KMS-11 (cell line): Measurements from ENCODE around the gene CIB4.

Source experiments
- H2AFZ ChIP-seq: fragments of 200-600 bp; sonication (generic); 2 replicates; pipeline ENCODE4 v1.6.1; 2016; ENCODE audit warnings: antibody characterized with exemption, mixed run types, low read depth
- H3K27ac ChIP-seq: fragments of 200-600 bp; sonication (generic); 2 replicates; pipeline ENCODE4 v1.6.1; 2016; ENCODE audit warnings: mild to moderate bottlenecking, mixed run types
- H3K27me3 ChIP-seq: fragments of 200-600 bp; sonication (generic); 2 replicates; pipeline ENCODE4 v1.6.1; 2017; ENCODE audit warnings: mild to moderate bottlenecking, low read depth, mixed run types, moderate library complexity; ENCODE audit not compliant: insufficient read depth
- H3K36me3 ChIP-seq: fragments of 200-600 bp; sonication (generic); 2 replicates; pipeline ENCODE4 v1.6.1; 2017; ENCODE audit warnings: mild to moderate bottlenecking, mixed run types; ENCODE audit not compliant: insufficient read depth
- H3K4me1 ChIP-seq: fragments of 200-600 bp; sonication (generic); 2 replicates; pipeline ENCODE4 v1.6.1; 2016; ENCODE audit warnings: mild to moderate bottlenecking, low read depth, mixed run types; ENCODE audit not compliant: poor library complexity, severe bottlenecking
- H3K4me2 ChIP-seq: fragments of 200-600 bp; sonication (generic); 2 replicates; pipeline ENCODE4 v1.7.0; 2016; ENCODE audit warnings: mild to moderate bottlenecking, mixed run types
- H3K4me3 ChIP-seq: fragments of 200-600 bp; sonication (generic); IDR thresholded peaks from 2 replicates; pipeline ENCODE4 v1.6.1; 2017; ENCODE audit warnings: low read depth, low read length, mixed read lengths; ENCODE audit not compliant: insufficient read depth
- H3K79me2 ChIP-seq: fragments of 200-600 bp; sonication (generic); 2 replicates; pipeline ENCODE4 v1.6.1; 2016; ENCODE audit warnings: low read depth, mixed run types; ENCODE audit not compliant: insufficient read depth
- H3K9ac ChIP-seq: fragments of 200-600 bp; sonication (generic); 2 replicates; pipeline ENCODE4 v1.6.1; 2016; ENCODE audit warnings: mild to moderate bottlenecking, mixed run types
- H4K20me1 ChIP-seq: fragments of 200-600 bp; sonication (generic); 2 replicates; pipeline ENCODE4 v1.6.1; 2016; ENCODE audit warnings: mild to moderate bottlenecking, mixed run types; ENCODE audit not compliant: insufficient read depth
- CTCF ChIP-seq: fragments of 200-600 bp; sonication (generic); conservative IDR thresholded peaks from 2 replicates; pipeline ENCODE4 v1.6.1; 2017; ENCODE audit warnings: low read depth, mild to moderate bottlenecking, antibody characterized with exemption, low read length, moderate library complexity, mixed read lengths

CIB4 gene

GRCh38 chr2:26685341-26685740 lies 44.2 kb upstream of the CIB4 start:
- no peak for TF ChIP-seq CTCF
- no peaks in the 10 kb centered on the region for H3K79me2 ChIP-seq
- no peak overlapping the region for H3K27ac ChIP-seq
- no peaks in the 10 kb centered on the region for H3K4me1 ChIP-seq
- no peak overlapping the region for H2AFZ ChIP-seq
- peaks cover 4% of the 10 kb centered on the region; the same call in 1 of the 2 replicates for H3K27me3 ChIP-seq
- no peak overlapping the region for H3K4me2 ChIP-seq
- H4K20me1 ChIP-seq, result no peaks in the 10 kb centered on the region
- no peak overlapping the region for H3K4me3 ChIP-seq
- H3K9ac ChIP-seq, result no peak overlapping the region
- no peaks in the 10 kb centered on the region for H3K36me3 ChIP-seq

- H3K79me2 ChIP-seq, result no peaks in the 10 kb centered on the region
- no peak overlapping the region for H3K27ac ChIP-seq
- H2AFZ ChIP-seq, result no peak overlapping the region
- H4K20me1 ChIP-seq, result no peaks in the 10 kb centered on the region
- no peak overlapping the region for H3K9ac ChIP-seq
- no peak for TF ChIP-seq CTCF
- H3K36me3 ChIP-seq, result no peaks in the 10 kb centered on the region
- no peak overlapping the region for H3K4me3 ChIP-seq
- H3K27me3 ChIP-seq, result peaks cover 17% of the 10 kb centered on the region; the same call in 1 of the 2 replicates
- no peak overlapping the region for H3K4me2 ChIP-seq
- H3K4me1 ChIP-seq, result no peaks in the 10 kb centered on the region
Observed at GRCh38 chr2:26683583-26683982, 42.4 kb upstream of the CIB4 start.

- no peaks in the 10 kb centered on the region for H3K36me3 ChIP-seq
- no peak overlapping the region for H3K4me2 ChIP-seq
- H2AFZ ChIP-seq, result no peak overlapping the region
- H3K4me3 ChIP-seq, result no peak overlapping the region
- H3K27ac ChIP-seq, result no peak overlapping the region
- no peaks in the 10 kb centered on the region for H3K79me2 ChIP-seq
- no peak overlapping the region for H3K9ac ChIP-seq
- H3K4me1 ChIP-seq, result no peaks in the 10 kb centered on the region
- H3K27me3 ChIP-seq, result peaks cover 23% of the 10 kb centered on the region; the same call in 1 of the 2 replicates
- no peaks in the 10 kb centered on the region for H4K20me1 ChIP-seq
- no peak for TF ChIP-seq CTCF
Observed at GRCh38 chr2:26682155-26682554, 41.0 kb upstream of the CIB4 start.

- Histone ChIP-seq H3K27me3 (peaks cover 27% of the 10 kb centered on the region; the same call in 1 of the 2 replicates), H3K4me2 (no peak overlapping the region), H4K20me1 (no peaks in the 10 kb centered on the region), H3K4me3 (no peak overlapping the region), H2AFZ (no peak overlapping the region), H3K27ac (no peak overlapping the region), H3K36me3 (no peaks in the 10 kb centered on the region), H3K9ac (no peak overlapping the region), H3K4me1 (no peaks in the 10 kb centered on the region), H3K79me2 (no peaks in the 10 kb centered on the region)
- TF ChIP-seq CTCF, result no peak
Observed at GRCh38 chr2:26681656-26682055, 40.5 kb upstream of the CIB4 start.
